BLaER1 treated with 17β-estradiol and CSF1 and Interleukin-3, amounts not matched to agents 10 nM and 100 nM (cell line): ENCODE data around the gene SUCLG2.
A peak's percentile ranks its signal among the peaks of the same experiment; 100 is the strongest.

Source experiments
- H3K27ac ChIP-seq, 11 experiments: shearing (Covaris generic); formaldehyde crosslinking; 2 replicates each; pipeline ENCODE4 v1.8.1; 2022
- H3K27me3 ChIP-seq, 11 experiments: shearing (Covaris generic); formaldehyde crosslinking; 2 replicates each; pipeline ENCODE4 v1.8.1; 2022
- H3K36me3 ChIP-seq, 11 experiments: shearing (Covaris generic); formaldehyde crosslinking; 2 replicates each; pipeline ENCODE4 v1.8.1; 2022
- H3K4me1 ChIP-seq, 10 experiments: shearing (Covaris generic); formaldehyde crosslinking; 2 replicates each; pipeline ENCODE4 v1.8.1; 2022
- H3K4me2 ChIP-seq, 11 experiments: shearing (Covaris generic); formaldehyde crosslinking; 2 replicates each; pipeline ENCODE4 v1.8.1; 2022
- H3K4me3 ChIP-seq, 10 experiments: shearing (Covaris generic); formaldehyde crosslinking; 2 replicates each; pipeline ENCODE4 v1.8.1; 2022
- H3K9ac ChIP-seq, 11 experiments: shearing (Covaris generic); formaldehyde crosslinking; 2 replicates each; pipeline ENCODE4 v1.8.1; 2022
- H3K9me3 ChIP-seq, 11 experiments: shearing (Covaris generic); formaldehyde crosslinking; replicated peaks in 1 of 11; 2 replicates each; pipeline ENCODE4 v1.8.1; 2022
- H4K20me1 ChIP-seq, 11 experiments: shearing (Covaris generic); formaldehyde crosslinking; 2 replicates each; pipeline ENCODE4 v1.8.1; 2022
- Cebpa-rat ChIP-seq, 11 experiments: shearing (Covaris generic); IDR thresholded peaks; 2 replicates each; pipeline ENCODE4 v1.8.1; 2022

Gene SUCLG2

DNA sequence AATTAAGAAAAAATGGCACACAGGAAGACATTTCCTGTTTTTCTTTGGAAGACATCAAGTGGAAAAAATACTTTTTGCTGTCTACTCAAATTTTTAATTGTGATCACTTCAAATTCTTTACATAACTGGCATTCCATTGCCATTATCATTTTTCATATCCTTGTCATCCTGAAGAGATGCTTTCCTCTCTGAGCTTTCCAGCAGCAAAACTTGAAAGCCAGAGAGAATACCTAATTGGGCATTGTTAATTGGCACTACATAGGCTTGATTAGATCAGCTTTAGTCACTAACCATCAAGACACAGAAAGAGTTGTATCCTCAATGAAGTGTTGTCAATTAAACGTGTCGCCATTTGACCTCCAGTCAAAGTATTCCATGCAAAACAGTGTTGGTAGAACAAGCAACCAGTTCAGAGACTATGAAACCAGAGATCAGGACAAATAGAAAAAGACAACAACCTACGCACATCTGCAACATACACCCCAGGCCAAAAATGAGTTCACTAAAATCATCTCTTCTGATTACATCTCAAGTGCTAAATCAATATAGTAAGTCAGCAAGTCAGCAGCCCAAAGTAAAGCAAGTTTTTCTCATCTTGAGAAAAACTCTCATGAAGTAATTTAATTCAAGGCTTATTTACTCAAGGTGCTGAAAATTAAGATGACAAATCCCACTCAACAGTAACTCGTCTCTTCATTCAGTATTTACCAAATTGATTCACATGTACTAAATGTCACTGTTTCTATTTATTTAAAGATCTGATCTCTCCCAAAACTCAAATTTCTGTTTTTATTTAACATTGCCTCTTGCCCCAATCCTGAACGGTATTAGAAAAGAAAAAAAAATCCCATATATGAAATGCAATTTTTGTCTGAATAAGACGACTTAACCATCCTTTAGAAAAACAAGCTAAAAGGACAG lies 123.0 kb downstream of the SUCLG2 start:
- H3K27me3 ChIP-seq: no peaks in the 10 kb centered on the region
- peaks cover 0 to 12% (median 0%) of the 10 kb centered on the region in 11 experiments; a peak in 3 of 22 replicates for H4K20me1 ChIP-seq
- H3K4me1 ChIP-seq: no peaks in the 10 kb centered on the region
- H3K4me2 ChIP-seq: no peak overlapping the region
- no peak overlapping the region for H3K9ac ChIP-seq
- H3K9me3 ChIP-seq: no peaks in the 10 kb centered on the region
- TF ChIP-seq Cebpa-rat (IDR thresholded peaks at IDR 0.05): no peak
- H3K27ac ChIP-seq: no peak overlapping the region
- H3K36me3 ChIP-seq: peaks cover 0 to 29% (median 14%) of the 10 kb centered on the region in 11 experiments; a peak in 15 of 22 replicates
- no peak overlapping the region for H3K4me3 ChIP-seq

DNA sequence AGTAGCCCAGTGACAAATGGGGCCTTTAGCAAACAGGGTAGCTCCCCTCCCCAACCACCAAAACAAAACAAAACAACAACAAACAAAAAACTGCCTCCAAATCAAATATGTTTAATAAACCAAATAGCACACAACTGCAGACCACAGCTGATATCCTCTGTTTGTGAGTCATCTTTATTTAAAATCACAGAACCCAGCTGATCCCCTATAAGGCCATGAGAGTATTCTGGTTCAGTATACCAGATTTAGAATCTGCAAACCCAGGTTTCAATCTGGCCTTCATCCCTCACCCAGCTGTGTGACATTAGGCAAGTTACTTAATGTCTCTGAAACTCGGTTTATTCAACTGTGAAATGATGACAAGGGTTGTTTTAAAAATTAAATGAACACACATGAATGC lies 124.5 kb downstream of the SUCLG2 start:
- Histone ChIP-seq H3K9me3 (no peaks in the 10 kb centered on the region), H3K36me3 (peaks cover 0 to 44% (median 14%) of the 10 kb centered on the region in 11 experiments; a peak in 15 of 22 replicates), H4K20me1 (peaks cover 0 to 6% (median 0%) of the 10 kb centered on the region in 11 experiments; a peak in 2 of 22 replicates), H3K9ac (no peak overlapping the region), H3K27me3 (no peaks in the 10 kb centered on the region), H3K4me2 (no peak overlapping the region), H3K4me3 (no peak overlapping the region), H3K27ac (no peak overlapping the region), H3K4me1 (no peaks in the 10 kb centered on the region)
- TF ChIP-seq Cebpa-rat (IDR thresholded peaks at IDR 0.05): no peak

DNA sequence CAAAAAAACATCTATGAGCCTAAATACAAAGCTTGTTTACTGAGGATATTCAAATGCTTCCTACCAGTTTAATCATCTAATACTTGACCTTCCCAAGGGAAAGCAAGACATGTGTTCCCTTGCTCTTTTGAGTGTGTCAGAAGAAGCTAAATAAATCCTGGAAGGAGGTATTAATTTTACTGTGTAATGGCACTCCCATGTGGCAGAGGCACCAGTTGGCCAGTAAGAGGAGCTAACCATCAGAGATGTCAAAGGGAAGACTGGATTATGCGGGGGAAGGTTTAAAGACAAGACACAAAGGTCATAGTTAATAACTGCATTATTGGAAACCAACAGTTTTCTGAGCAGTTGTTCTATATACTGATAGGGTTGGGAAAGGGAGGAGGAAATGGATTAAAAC lies 125.1 kb downstream of the SUCLG2 start:
- Histone ChIP-seq H3K36me3 (peaks cover 0 to 49% (median 14%) of the 10 kb centered on the region in 11 experiments; a peak in 16 of 22 replicates), H4K20me1 (peaks cover 0 to 6% (median 0%) of the 10 kb centered on the region in 11 experiments; a peak in 2 of 22 replicates), H3K9me3 (no peaks in the 10 kb centered on the region), H3K4me2 (no peak overlapping the region), H3K9ac (no peak overlapping the region), H3K27me3 (no peaks in the 10 kb centered on the region), H3K4me1 (no peaks in the 10 kb centered on the region), H3K4me3 (no peak overlapping the region), H3K27ac (no peak overlapping the region)
- TF ChIP-seq Cebpa-rat (IDR thresholded peaks at IDR 0.05): no peak

DNA sequence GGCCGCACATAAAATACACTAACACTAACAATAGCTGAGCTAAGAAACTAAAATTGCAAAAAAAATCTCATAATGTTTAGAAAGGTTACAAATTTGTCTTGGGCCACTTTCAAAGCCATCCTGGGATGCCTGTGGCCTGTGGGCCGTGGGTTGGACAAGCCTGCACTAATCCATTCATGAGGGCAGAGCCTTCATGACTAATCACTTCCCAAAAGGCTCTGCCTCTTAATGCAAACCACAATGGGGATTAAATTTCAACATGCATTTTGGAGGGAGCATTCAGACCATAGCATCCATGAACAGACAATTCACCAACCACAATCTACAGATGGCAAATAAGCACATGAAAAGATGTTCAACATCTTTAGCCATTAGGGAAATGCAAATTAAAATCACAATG lies 128.2 kb downstream of the SUCLG2 start:
- Histone ChIP-seq H3K36me3 (peaks cover 0 to 56% (median 14%) of the 10 kb centered on the region in 11 experiments; a peak in 16 of 22 replicates), H3K27me3 (no peaks in the 10 kb centered on the region), H3K4me3 (no peak overlapping the region), H4K20me1 (peaks cover 0 to 6% (median 0%) of the 10 kb centered on the region in 11 experiments; a peak in 2 of 22 replicates), H3K4me2 (no peak overlapping the region), H3K27ac (no peak overlapping the region), H3K9me3 (peaks cover 0 to 5% (median 0%) of the 10 kb centered on the region in 11 experiments; a peak in 1 of 22 replicates), H3K9ac (no peak overlapping the region), H3K4me1 (peaks cover 0 to 5% (median 4%) of the 10 kb centered on the region in 10 experiments; a peak in 10 of 20 replicates)
- TF ChIP-seq Cebpa-rat (IDR thresholded peaks at IDR 0.05): no peak

DNA sequence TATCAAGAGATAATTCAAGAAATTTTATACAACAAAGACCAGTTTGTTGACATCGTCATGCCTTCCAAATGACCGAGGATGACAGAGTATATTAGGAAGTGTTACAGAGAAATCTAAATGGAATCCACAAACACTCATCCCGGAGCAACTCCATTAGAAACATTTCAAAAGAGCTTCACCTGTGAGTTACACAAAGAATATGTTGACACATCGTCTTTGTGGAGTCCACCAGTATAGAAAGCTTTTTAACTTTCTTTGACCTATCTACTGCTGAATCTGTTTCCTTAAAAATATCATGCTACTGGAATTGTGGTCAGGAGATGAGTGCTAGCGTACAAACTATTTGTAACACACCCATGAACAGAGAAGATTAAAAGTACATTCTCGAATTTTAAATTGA lies 130.4 kb downstream of the SUCLG2 start:
- Histone ChIP-seq H3K36me3 (peaks cover 0 to 71% (median 18%) of the 10 kb centered on the region in 11 experiments; a peak in 16 of 22 replicates), H3K27me3 (no peaks in the 10 kb centered on the region), H3K4me3 (no peak overlapping the region), H3K9me3 (peaks cover 0 to 5% (median 0%) of the 10 kb centered on the region in 11 experiments; a peak in 1 of 22 replicates), H4K20me1 (0 out of 22 replicates have a peak, but pooled peaks cover 0 to under 1% (median 0%) of the 10 kb centered on the region in 11 experiments), H3K4me2 (no peak overlapping the region), H3K27ac (no peak overlapping the region), H3K4me1 (peaks cover 0 to 11% (median 7%) of the 10 kb centered on the region in 10 experiments; a peak in 10 of 20 replicates), H3K9ac (no peak overlapping the region)
- TF ChIP-seq Cebpa-rat (IDR thresholded peaks at IDR 0.05): no peak

DNA sequence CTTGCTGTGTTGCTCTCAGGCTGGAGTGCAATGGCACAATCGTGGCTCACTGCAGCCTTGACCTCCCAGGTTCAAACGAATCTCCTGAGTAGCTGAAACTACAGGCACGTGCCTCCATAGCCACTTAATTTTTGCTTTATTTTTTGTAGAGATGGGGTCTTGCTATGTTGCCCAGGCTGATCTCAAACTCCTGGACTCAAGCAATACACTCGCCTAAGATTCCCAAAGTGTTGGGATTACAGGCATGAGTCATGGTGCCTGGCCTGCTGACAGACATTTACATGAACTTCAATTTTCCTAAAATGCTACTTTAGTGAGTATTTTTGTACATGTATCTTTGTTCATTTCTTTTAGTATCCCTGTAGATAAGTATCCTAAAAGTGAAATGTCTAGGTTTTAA lies 132.3 kb downstream of the SUCLG2 start:
- H3K9ac ChIP-seq: no peak overlapping the region
- no peaks in the 10 kb centered on the region for H4K20me1 ChIP-seq
- TF ChIP-seq Cebpa-rat (IDR thresholded peaks at IDR 0.05): no peak
- no peak overlapping the region for H3K27ac ChIP-seq
- no peak overlapping the region for H3K4me2 ChIP-seq
- peaks cover 0 to 5% (median 0%) of the 10 kb centered on the region in 11 experiments; a peak in 1 of 22 replicates for H3K9me3 ChIP-seq
- H3K4me1 ChIP-seq: peaks cover 0 to 11% (median 7%) of the 10 kb centered on the region in 10 experiments; a peak in 10 of 20 replicates
- no peak overlapping the region for H3K4me3 ChIP-seq
- H3K36me3 ChIP-seq: peaks cover 0 to 71% (median 7%) of the 10 kb centered on the region in 11 experiments; a peak in 16 of 22 replicates
- H3K27me3 ChIP-seq: no peaks in the 10 kb centered on the region

DNA sequence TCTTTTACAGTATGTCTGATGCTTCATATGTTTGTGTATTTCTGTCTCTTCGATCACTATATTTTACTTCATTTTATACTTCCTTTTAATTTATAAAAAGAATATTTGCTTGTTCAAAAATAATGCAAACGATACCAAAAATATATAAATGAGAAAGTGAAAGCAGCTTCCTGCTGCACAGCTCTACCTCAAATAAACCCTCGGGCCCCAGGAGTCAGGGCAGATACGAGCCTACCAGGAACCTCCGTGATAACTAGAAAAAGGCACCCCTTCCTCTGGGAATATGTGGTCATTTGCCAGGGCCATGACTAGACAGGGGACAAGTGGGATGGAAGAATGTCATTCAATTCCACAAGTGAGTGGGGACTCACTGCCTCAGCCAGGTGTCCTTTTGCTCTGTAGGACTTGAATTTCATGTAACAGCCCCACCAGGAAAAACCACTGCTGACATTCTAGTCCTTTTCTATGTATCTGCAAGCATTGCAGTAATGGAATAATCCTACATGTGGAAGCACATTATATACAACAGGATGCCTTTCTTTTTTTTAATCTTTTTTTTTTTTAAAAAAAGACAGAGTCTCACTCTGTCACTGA lies 133.3 kb downstream of the SUCLG2 start:
- H3K9ac ChIP-seq: 0 out of 22 replicates have a peak overlapping the region, but pooled peaks of 1 of the 11 experiments have one; percentile 38
- H3K4me2 ChIP-seq: peak overlapping the region in 10 of 11 experiments; percentile 16 to 66 (median 55); a peak in 18 of 22 replicates
- no peak overlapping the region for H3K27ac ChIP-seq
- H3K4me1 ChIP-seq: peaks cover 0 to 11% (median 7%) of the 10 kb centered on the region in 10 experiments; a peak in 10 of 20 replicates
- H3K9me3 ChIP-seq: peaks cover 0 to 5% (median 0%) of the 10 kb centered on the region in 11 experiments; a peak in 1 of 22 replicates
- H3K4me3 ChIP-seq: 0 out of 20 replicates have a peak overlapping the region, but pooled peaks of 1 of the 10 experiments have one; percentile 13
- peaks cover 0 to 72% (median 5%) of the 10 kb centered on the region in 11 experiments; a peak in 10 of 22 replicates for H3K36me3 ChIP-seq
- no peaks in the 10 kb centered on the region for H4K20me1 ChIP-seq
- H3K27me3 ChIP-seq: no peaks in the 10 kb centered on the region
- TF ChIP-seq Cebpa-rat (IDR thresholded peaks at IDR 0.05): no peak

DNA sequence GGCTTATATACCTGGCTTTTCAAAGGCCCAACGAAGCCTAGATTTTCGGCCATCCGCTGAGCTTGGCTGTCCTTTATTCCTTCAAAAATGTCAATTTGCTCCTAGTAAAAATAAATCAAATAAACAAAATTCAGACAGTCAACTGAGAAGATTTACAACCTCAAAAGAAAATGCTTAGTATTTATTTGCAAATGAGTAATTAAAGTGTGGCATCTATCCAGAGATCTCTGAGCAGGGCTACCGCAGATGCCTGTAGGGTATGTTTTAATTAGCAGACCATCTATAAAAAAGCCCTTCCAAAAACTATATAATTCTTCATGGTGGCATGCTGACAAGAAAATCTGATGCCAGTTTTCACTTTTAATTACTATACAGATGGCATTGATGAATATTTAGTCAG lies 136.2 kb downstream of the SUCLG2 start:
- Histone ChIP-seq H4K20me1 (no peaks in the 10 kb centered on the region), H3K9me3 (peaks cover 0 to 5% (median 0%) of the 10 kb centered on the region in 11 experiments; a peak in 1 of 22 replicates), H3K9ac (no peak overlapping the region), H3K4me1 (peaks cover 0 to 11% (median 7%) of the 10 kb centered on the region in 10 experiments; a peak in 10 of 20 replicates), H3K27ac (no peak overlapping the region), H3K27me3 (no peaks in the 10 kb centered on the region), H3K4me2 (no peak overlapping the region), H3K4me3 (no peak overlapping the region), H3K36me3 (peaks cover 0 to 76% (median 11%) of the 10 kb centered on the region in 11 experiments; a peak in 11 of 22 replicates)
- no peak for TF ChIP-seq Cebpa-rat (IDR thresholded peaks at IDR 0.05)
